H9 (cell line): ENCODE measurements around the gene THAP3. TPM values are rescaled to one million over a fixed set of nuclear protein-coding genes. Genes with fewer than 3 reads are reported as not detected.

ENCODE experiments used
- DNase-seq: peaks from one replicate; pipeline ENCODE4 v3.0.0-alpha.2; 2017
- H2AFZ ChIP-seq: one replicate; pipeline ENCODE4 v1.6.1; 2013; ENCODE audit warnings: mild to moderate bottlenecking, low read length, control low read depth, moderate library complexity
- H2AK5ac ChIP-seq: 2 replicates; pipeline ENCODE4 v1.6.1; 2013; ENCODE audit warnings: low read length, control low read depth, mixed read lengths; ENCODE audit not compliant: insufficient read length
- H2BK120ac ChIP-seq: one replicate; pipeline ENCODE4 v1.6.1; 2013; ENCODE audit warnings: low read depth, mild to moderate bottlenecking, low read length, control low read depth, inconsistent platforms; ENCODE audit not compliant: poor library complexity, severe bottlenecking
- H2BK12ac ChIP-seq: 2 replicates; pipeline ENCODE4 v1.6.1; 2013; ENCODE audit warnings: low read length, control low read depth, mixed read lengths, low read depth; ENCODE audit not compliant: insufficient read length
- H2BK15ac ChIP-seq: 2 replicates; pipeline ENCODE4 v1.6.1; 2013; ENCODE audit warnings: low read depth, low read length, control low read depth
- H2BK20ac ChIP-seq: one replicate; pipeline ENCODE4 v1.6.1; 2013; ENCODE audit warnings: low read depth, mild to moderate bottlenecking, low read length, control low read depth, inconsistent platforms; ENCODE audit not compliant: poor library complexity, severe bottlenecking
- H2BK5ac ChIP-seq: 2 replicates; pipeline ENCODE4 v1.6.1; 2013; ENCODE audit warnings: low read length, control low read depth, mixed read lengths; ENCODE audit not compliant: insufficient read length
- H3K14ac ChIP-seq: 2 replicates; pipeline ENCODE4 v1.6.1; 2013; ENCODE audit warnings: low read length, control low read depth; ENCODE audit not compliant: insufficient read depth
- H3K18ac ChIP-seq: 2 replicates; pipeline ENCODE4 v1.6.1; 2013; ENCODE audit warnings: low read depth, mild to moderate bottlenecking, mixed read lengths, low read length, control low read depth; ENCODE audit not compliant: insufficient read length
- H3K23ac ChIP-seq: 2 replicates; pipeline ENCODE4 v1.6.1; 2013; ENCODE audit warnings: low read length, control low read depth, mixed read lengths, low read depth; ENCODE audit not compliant: insufficient read length
- H3K23me2 ChIP-seq: 2 replicates; pipeline ENCODE4 v1.6.1; 2013; ENCODE audit warnings: low read depth, mild to moderate bottlenecking, mixed read lengths, low read length, control low read depth; ENCODE audit not compliant: insufficient read length, poor library complexity, severe bottlenecking
- H3K27ac ChIP-seq: 2 replicates; pipeline ENCODE4 v1.5.1; 2013; ENCODE audit warnings: low read length, control low read depth, mixed read lengths, low read depth; ENCODE audit not compliant: insufficient read length
- H3K27me3 ChIP-seq: 2 replicates; pipeline ENCODE4 v1.6.1; 2013; ENCODE audit warnings: low read length, control low read depth, inconsistent platforms; ENCODE audit not compliant: insufficient read depth
- H3K4ac ChIP-seq: 2 replicates; pipeline ENCODE4 v1.6.1; 2013; ENCODE audit warnings: low read depth, mild to moderate bottlenecking, control low read depth, inconsistent platforms, low read length, moderate library complexity
- H3K4me1 ChIP-seq: 2 replicates; pipeline ENCODE4 v1.6.1; 2013; ENCODE audit warnings: low read length, control low read depth, inconsistent platforms; ENCODE audit not compliant: insufficient read depth
- H3K4me2 ChIP-seq: 2 replicates; pipeline ENCODE4 v1.6.1; 2013; ENCODE audit warnings: low read length, control low read depth, mixed read lengths; ENCODE audit not compliant: insufficient read length, insufficient read depth
- H3K56ac ChIP-seq: 2 replicates; pipeline ENCODE4 v1.6.1; 2013; ENCODE audit warnings: low read depth, mild to moderate bottlenecking, mixed read lengths, low read length, control low read depth; ENCODE audit not compliant: insufficient read length
- H3K79me1 ChIP-seq: 2 replicates; pipeline ENCODE4 v1.6.1; 2013; ENCODE audit warnings: low read depth, mild to moderate bottlenecking, moderate library complexity, low read length, control low read depth, inconsistent platforms; ENCODE audit not compliant: insufficient read depth, poor library complexity, severe bottlenecking
- H3K79me2 ChIP-seq: 2 replicates; pipeline ENCODE4 v1.6.1; 2013; ENCODE audit warnings: low read length, control low read depth, inconsistent platforms; ENCODE audit not compliant: insufficient read depth
- H3K9ac ChIP-seq: 2 replicates; pipeline ENCODE4 v1.6.1; 2013; ENCODE audit warnings: low read length, control low read depth, mixed read lengths; ENCODE audit not compliant: insufficient read length; ENCODE audit errors: extremely low read depth
- H3K9me3 ChIP-seq: one replicate; pipeline ENCODE4 v1.6.1; 2013; ENCODE audit warnings: low read depth, low read length, inconsistent platforms; ENCODE audit not compliant: control insufficient read depth
- H3T11ph ChIP-seq: one replicate; pipeline ENCODE4 v1.6.1; 2013; ENCODE audit warnings: mild to moderate bottlenecking, low read length, control low read depth, inconsistent platforms
- H4K20me1 ChIP-seq: one replicate; pipeline ENCODE4 v1.6.1; 2013; ENCODE audit not compliant: control insufficient read depth, insufficient read length, insufficient read depth
- H4K5ac ChIP-seq: 2 replicates; pipeline ENCODE4 v1.6.1; 2013; ENCODE audit warnings: low read depth, mild to moderate bottlenecking, mixed read lengths, low read length, control low read depth; ENCODE audit not compliant: insufficient read length
- H4K8ac ChIP-seq: replicated peaks from 2 replicates; pipeline ENCODE4 v1.6.1; 2013; ENCODE audit warnings: low read length, control low read depth, mixed read lengths, low read depth; ENCODE audit not compliant: insufficient read length
- H4K91ac ChIP-seq: 2 replicates; pipeline ENCODE4 v1.6.1; 2013; ENCODE audit warnings: low read depth, mild to moderate bottlenecking, moderate library complexity, mixed read lengths, low read length, control low read depth; ENCODE audit not compliant: insufficient read length
- H3K27ac Mint-ChIP-seq, 3 experiments: 2 replicates in 2 of 3; 3 replicates in 1 of 3; pipeline ENCODE4 v1.8.0; 2020 to 2021; ENCODE audit warnings: mixed read lengths in 3 of 3, mild to moderate bottlenecking in 1 of 3, moderate library complexity in 1 of 3
- H3K27me3 Mint-ChIP-seq: 2 replicates; pipeline ENCODE4 v1.8.0; 2021; ENCODE audit warnings: low read depth, mild to moderate bottlenecking, moderate library complexity, mixed read lengths
- H3K36me3 Mint-ChIP-seq, 3 experiments: 2 replicates in 2 of 3; 3 replicates in 1 of 3; pipeline ENCODE4 v1.8.0; 2020 to 2021; ENCODE audit warnings: low read depth in 3 of 3, mixed read lengths in 3 of 3; ENCODE audit not compliant: insufficient read depth in 1 of 3
- H3K4me1 Mint-ChIP-seq, 2 experiments: 2 replicates each; pipeline ENCODE4 v1.8.0; 2020; ENCODE audit warnings: mixed read lengths in 2 of 2
- H3K4me3 Mint-ChIP-seq, 2 experiments: 2 replicates in 1 of 2; 3 replicates in 1 of 2; pipeline ENCODE4 v1.8.0; 2020 to 2021; ENCODE audit warnings: mild to moderate bottlenecking in 2 of 2, mixed read lengths in 2 of 2, moderate library complexity in 1 of 2
- H3K9me3 Mint-ChIP-seq, 2 experiments: 2 replicates in 1 of 2; 3 replicates in 1 of 2; pipeline ENCODE4 v1.8.0; 2020; ENCODE audit warnings: mild to moderate bottlenecking in 2 of 2, mixed read lengths in 2 of 2, moderate library complexity in 1 of 2
- WGBS: extraction: QIAGEN DNeasy Blood & Tissue Kit; methylation state at CpG from one replicate; pipeline ENCODE4 v1.1.7; 2013; ENCODE audit warnings: missing lambda C conversion rate, low lambda C conversion rate, mixed read lengths; ENCODE audit not compliant: insufficient read length; ENCODE audit errors: extremely low coverage; 5-methylcytosine and 5-hydroxymethylcytosine counted together
- total RNA-seq: library from RNA; stranded (reverse); gene quantifications from 2 replicates; pipeline ENCODE4 v1.2.1, GENCODE V29; 2021
- TF ChIP-seq, protein P1 (sequence below): fragments of 200-600 bp; sonication (generic); conservative IDR thresholded peaks from 3 replicates; pipeline ENCODE4 v1.8.0; 2021; ENCODE audit warnings: antibody characterized with exemption, mild to moderate bottlenecking

The THAP3 gene
- total RNA-seq, 1 experiment from 2014 or later: 15.3 TPM

DNA sequence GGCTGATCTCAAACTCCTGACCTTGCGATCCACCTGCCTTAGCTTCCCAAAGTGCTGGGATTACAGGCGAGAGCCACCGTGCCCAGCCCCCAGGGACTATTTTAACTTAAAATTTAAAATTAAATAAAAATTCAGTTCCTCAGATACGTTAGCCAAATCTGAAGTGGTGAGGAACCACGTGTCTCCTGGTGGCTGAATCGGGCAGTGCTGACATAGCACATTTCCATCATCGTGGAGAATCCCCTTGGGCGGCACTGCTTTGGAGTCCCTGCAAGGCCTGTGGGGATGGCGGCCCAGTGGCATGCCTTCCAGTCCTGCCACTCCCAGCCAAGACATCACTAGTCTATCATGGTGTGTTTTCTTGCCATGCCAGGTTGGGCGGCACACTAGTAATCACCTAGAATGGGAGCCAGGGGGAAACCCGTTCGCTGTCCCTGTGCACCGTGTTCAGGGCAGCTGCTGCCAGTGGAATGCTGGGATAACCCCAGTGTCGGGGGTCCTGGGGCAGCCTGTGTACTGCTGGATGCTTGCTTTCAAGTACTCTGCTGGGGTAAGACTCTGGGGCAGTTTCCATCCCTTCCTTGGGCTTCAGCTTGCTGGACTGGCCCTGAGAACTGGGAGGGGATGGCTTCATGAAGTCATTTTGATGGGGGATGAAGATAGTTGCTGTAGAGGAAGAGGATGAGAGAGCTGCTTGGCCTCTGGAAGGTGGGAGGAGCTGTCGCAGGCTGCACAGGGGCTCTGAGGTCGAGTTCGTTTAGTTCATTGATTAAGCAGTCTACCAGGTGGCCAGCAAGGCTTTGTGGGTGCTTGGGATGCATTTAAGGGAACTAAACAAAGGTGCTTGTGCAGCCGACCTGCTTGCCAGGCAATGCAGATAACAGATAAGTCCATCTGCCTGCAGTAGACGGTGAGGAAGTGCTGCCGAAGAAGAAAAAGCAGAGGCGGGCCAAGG lies 40.3 kb upstream of the THAP3 start:
- Histone ChIP-seq H2BK5ac (no peak overlapping the region), H4K20me1 (no peaks in the 10 kb centered on the region), H4K91ac (no peak overlapping the region), H2BK20ac (no peak overlapping the region), H3K9ac (no peak overlapping the region), H3K56ac (no peak overlapping the region), H3K4me1 (no peaks in the 10 kb centered on the region), H3K27ac (no peak overlapping the region), H3K4ac (no peak overlapping the region), H3K27me3 (no peaks in the 10 kb centered on the region), H3K23ac (no peak overlapping the region), H3K18ac (no peak overlapping the region), H3K14ac (no peak overlapping the region), H4K5ac (no peak overlapping the region), H2AFZ (no peak overlapping the region), H3K79me2 (no peaks in the 10 kb centered on the region), H3T11ph (no peak overlapping the region), H4K8ac (no peak overlapping the region), H2AK5ac (no peak overlapping the region), H2BK120ac (no peak overlapping the region), H3K23me2 (peaks cover 7% of the 10 kb centered on the region), H2BK15ac (no peak overlapping the region), H3K79me1 (peaks cover 4% of the 10 kb centered on the region), H3K4me2 (no peak overlapping the region), H3K9me3 (no peaks in the 10 kb centered on the region), H2BK12ac (no peak overlapping the region)
- peaks cover 8 to 11% of the 10 kb centered on the region in 2 experiments for H3K4me1 Mint-ChIP-seq
- peak overlapping the region; percentile 8 to 80 (median 69); a peak in 3 of 7 replicates for H3K27ac Mint-ChIP-seq
- peaks cover 6 to 33% (median 16%) of the 10 kb centered on the region in 3 experiments; a peak in 6 of 7 replicates for H3K36me3 Mint-ChIP-seq
- DNase-seq: no peak
- no peaks in the 10 kb centered on the region for H3K9me3 Mint-ChIP-seq
- no CpG with 5 or more reads among the region's 21 CpGs for WGBS
- TF ChIP-seq, protein P1, sequence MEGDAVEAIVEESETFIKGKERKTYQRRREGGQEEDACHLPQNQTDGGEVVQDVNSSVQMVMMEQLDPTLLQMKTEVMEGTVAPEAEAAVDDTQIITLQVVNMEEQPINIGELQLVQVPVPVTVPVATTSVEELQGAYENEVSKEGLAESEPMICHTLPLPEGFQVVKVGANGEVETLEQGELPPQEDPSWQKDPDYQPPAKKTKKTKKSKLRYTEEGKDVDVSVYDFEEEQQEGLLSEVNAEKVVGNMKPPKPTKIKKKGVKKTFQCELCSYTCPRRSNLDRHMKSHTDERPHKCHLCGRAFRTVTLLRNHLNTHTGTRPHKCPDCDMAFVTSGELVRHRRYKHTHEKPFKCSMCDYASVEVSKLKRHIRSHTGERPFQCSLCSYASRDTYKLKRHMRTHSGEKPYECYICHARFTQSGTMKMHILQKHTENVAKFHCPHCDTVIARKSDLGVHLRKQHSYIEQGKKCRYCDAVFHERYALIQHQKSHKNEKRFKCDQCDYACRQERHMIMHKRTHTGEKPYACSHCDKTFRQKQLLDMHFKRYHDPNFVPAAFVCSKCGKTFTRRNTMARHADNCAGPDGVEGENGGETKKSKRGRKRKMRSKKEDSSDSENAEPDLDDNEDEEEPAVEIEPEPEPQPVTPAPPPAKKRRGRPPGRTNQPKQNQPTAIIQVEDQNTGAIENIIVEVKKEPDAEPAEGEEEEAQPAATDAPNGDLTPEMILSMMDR: peak; percentile 52
- H3K27me3 Mint-ChIP-seq: no peaks in the 10 kb centered on the region
- H3K4me3 Mint-ChIP-seq: no peak overlapping the region
